Epithelial cell of esophagus (primary cell): ENCODE data around the gene BBS10.
A peak's percentile ranks its signal among the peaks of the same experiment; 100 is the strongest.

Source experiments
- DNase-seq: peaks from one replicate; pipeline ENCODE4 v3.0.0; 2010; ENCODE audit warnings: low read depth
- H3K4me3 ChIP-seq: 2 replicates; pipeline ENCODE4 v1.5.1; 2011; ENCODE audit warnings: mild to moderate bottlenecking, low read length, control low read depth
- CTCF ChIP-seq: IDR thresholded peaks from 2 replicates; pipeline ENCODE4 v1.5.1; 2011; ENCODE audit warnings: low read depth, mild to moderate bottlenecking, low read length, control low read depth, inconsistent platforms; ENCODE audit not compliant: insufficient read depth; ENCODE audit errors: missing control alignments

BBS10 gene

GRCh38 chr12:76307083-76307482 is 41.1 kb downstream of the BBS10 start:
- no peak overlapping the region for H3K4me3 ChIP-seq
- DNase-seq, result peak; percentile 60
- no peak for TF ChIP-seq CTCF

GRCh38 chr12:76303989-76304460 is 44.2 kb downstream of the BBS10 start:
- DNase-seq, result no peak
- H3K4me3 ChIP-seq, result no peak overlapping the region
- no peak for TF ChIP-seq CTCF

- no peak for TF ChIP-seq CTCF
- no peak for DNase-seq
- H3K4me3 ChIP-seq, result no peak overlapping the region
These were observed 44.9 kb downstream of the BBS10 start for GRCh38 chr12:76303365-76303764.

GRCh38 chr12:76300297-76300665 is 47.9 kb downstream of the BBS10 start:
- DNase-seq, result no peak
- TF ChIP-seq CTCF, result no peak
- H3K4me3 ChIP-seq, result no peak overlapping the region

GRCh38 chr12:76299536-76300296 is 48.5 kb downstream of the BBS10 start:
- H3K4me3 ChIP-seq, result no peak overlapping the region
- TF ChIP-seq CTCF, result no peak
- DNase-seq, result no peak
